BJ (cell line): Measurements from ENCODE around the gene RRP12. TPM values are rescaled to one million over a fixed set of nuclear protein-coding genes. Genes with fewer than 3 reads are reported as not detected.
"Not testable (repeated sequence)": the region's sequence is repeated elsewhere in the genome, so short reads cannot be mapped to it uniquely, and the experiment has no call there.

Source experiments
- CTCF ChIA-PET: fragments of 350-600 bp; formaldehyde crosslinking; extraction: SDS; loops from one replicate; lab custom pipeline; 2021; ENCODE audit warnings: antibody characterized with exemption, inconsistent platforms; lab: Yijun Ruan, JAX
- POLR2A ChIA-PET: fragments of 300-600 bp; sonication (Branson Sonifier 250); formaldehyde crosslinking; extraction: SDS; loops from one replicate; lab custom pipeline; 2021; ENCODE audit warnings: antibody characterized with exemption; lab: Charles Lee
- DNase-seq: peaks from one replicate; pipeline ENCODE4 v3.0.0-alpha.2; 2011; ENCODE audit warnings: low read depth
- H3K27me3 ChIP-seq: 2 replicates; pipeline ENCODE4 v1.6.0; 2011; ENCODE audit warnings: low read length; ENCODE audit not compliant: control insufficient read depth, insufficient read depth
- H3K36me3 ChIP-seq: 2 replicates; pipeline ENCODE4 v1.5.1; 2011; ENCODE audit warnings: low read length; ENCODE audit not compliant: control insufficient read depth, insufficient read depth
- H3K4me3 ChIP-seq: 2 replicates; pipeline ENCODE4 v1.5.1; 2011; ENCODE audit warnings: low read depth, mild to moderate bottlenecking, control low read depth, low read length
- CTCF ChIP-seq: IDR thresholded peaks from 2 replicates; pipeline ENCODE4 v1.5.1; 2011; ENCODE audit warnings: low read depth, mild to moderate bottlenecking, control low read depth, inconsistent platforms, low read length, moderate library complexity; ENCODE audit not compliant: insufficient read depth
- polyA plus RNA-seq: library from polyadenylated mRNA; depleted of rRNA; stranded (reverse); fragments of >200 nt; gene quantifications from 2 replicates; pipeline ENCODE4 v1.2.3, GENCODE V29; 2011

Gene RRP12
- polyA plus RNA-seq, 1 experiment, result 16.3 TPM

- Histone ChIP-seq H3K4me3 (no peak overlapping the region), H3K36me3 (no peaks in the 10 kb centered on the region), H3K27me3 (no peaks in the 10 kb centered on the region)
- no peak for DNase-seq
- ChIA-PET POLR2A (no interaction called here), CTCF (interaction anchor here (0.8 to 8.2 kb wide), 5 partner anchors 9 to 202 kb away, joined by 3 to 62 read pairs (median 3); no protein-coding TSS in a partner anchor)
- no peak for TF ChIP-seq CTCF
Measured at GRCh38 chr10:97408496-97408992, 7.4 kb upstream of the RRP12 start.

- no peak for TF ChIP-seq CTCF
- POLR2A ChIA-PET, result no interaction called here
- CTCF ChIA-PET, result interaction anchor here (0.5 to 8.2 kb wide), 5 partner anchors 13 to 200 kb away, joined by 3 to 62 read pairs (median 12); no protein-coding TSS in a partner anchor
Measured at GRCh38 chr10:97407952-97408248, 6.8 kb upstream of the RRP12 start.

GRCh38 chr10:97407211-97407951 lies 6.2 kb upstream of the RRP12 start:
- POLR2A ChIA-PET, result no interaction called here
- peak; percentile 77 for TF ChIP-seq CTCF
- CTCF ChIA-PET, result interaction anchor here (0.5 to 8.2 kb wide), 18 partner anchors 7 to 209 kb away, joined by 3 to 62 read pairs (median 5); no protein-coding TSS in a partner anchor
- Histone ChIP-seq H3K27me3 (no peaks in the 10 kb centered on the region), H3K4me3 (no peak overlapping the region), H3K36me3 (no peaks in the 10 kb centered on the region)
- DNase-seq, result no peak

More at GRCh38 chr10:97407952-97408248, 6.8 kb upstream of the RRP12 start:
- Histone ChIP-seq H3K27me3 (no peaks in the 10 kb centered on the region), H3K4me3 (no peak overlapping the region), H3K36me3 (no peaks in the 10 kb centered on the region)
- DNase-seq, result no peak

- H3K36me3 ChIP-seq, H3K4me3 ChIP-seq, DNase-seq, H3K27me3 ChIP-seq, POLR2A ChIA-PET: not testable (repeated sequence)
- CTCF ChIA-PET, result interaction anchor here (0.7 to 8.2 kb wide), 18 partner anchors 8 to 210 kb away, joined by 3 to 62 read pairs (median 5); no protein-coding TSS in a partner anchor
Measured at GRCh38 chr10:97406483-97406882, 5.3 kb upstream of the RRP12 start.

GRCh38 chr10:97406064-97406463 lies 4.9 kb upstream of the RRP12 start:
- H3K27me3 ChIP-seq, result no peaks in the 10 kb centered on the region
- TF ChIP-seq CTCF, result no peak
- ChIA-PET POLR2A (no interaction called here), CTCF (interaction anchor here (0.7 to 8.2 kb wide), 13 partner anchors 9 to 206 kb away, joined by 3 to 62 read pairs (median 5); no protein-coding TSS in a partner anchor)
- no peak for DNase-seq
- H3K4me3 ChIP-seq, result no peak overlapping the region
- no peaks in the 10 kb centered on the region for H3K36me3 ChIP-seq
